GM18873 (cell line): Measurements from ENCODE around the gene ARL11.
"Not testable (repeated sequence)": the region's sequence is repeated elsewhere in the genome, so short reads cannot be mapped to it uniquely, and the experiment has no call there.

Experiments
- ATAC-seq: cut with Tn5 transposase; IDR thresholded peaks from one replicate; pipeline ENCODE4 v1.9.1; 2021; ENCODE audit warnings: mild to moderate bottlenecking, moderate library complexity, moderate number of reproducible peaks; ENCODE audit not compliant: unreplicated experiment, low FRiP score

Gene ARL11

DNA sequence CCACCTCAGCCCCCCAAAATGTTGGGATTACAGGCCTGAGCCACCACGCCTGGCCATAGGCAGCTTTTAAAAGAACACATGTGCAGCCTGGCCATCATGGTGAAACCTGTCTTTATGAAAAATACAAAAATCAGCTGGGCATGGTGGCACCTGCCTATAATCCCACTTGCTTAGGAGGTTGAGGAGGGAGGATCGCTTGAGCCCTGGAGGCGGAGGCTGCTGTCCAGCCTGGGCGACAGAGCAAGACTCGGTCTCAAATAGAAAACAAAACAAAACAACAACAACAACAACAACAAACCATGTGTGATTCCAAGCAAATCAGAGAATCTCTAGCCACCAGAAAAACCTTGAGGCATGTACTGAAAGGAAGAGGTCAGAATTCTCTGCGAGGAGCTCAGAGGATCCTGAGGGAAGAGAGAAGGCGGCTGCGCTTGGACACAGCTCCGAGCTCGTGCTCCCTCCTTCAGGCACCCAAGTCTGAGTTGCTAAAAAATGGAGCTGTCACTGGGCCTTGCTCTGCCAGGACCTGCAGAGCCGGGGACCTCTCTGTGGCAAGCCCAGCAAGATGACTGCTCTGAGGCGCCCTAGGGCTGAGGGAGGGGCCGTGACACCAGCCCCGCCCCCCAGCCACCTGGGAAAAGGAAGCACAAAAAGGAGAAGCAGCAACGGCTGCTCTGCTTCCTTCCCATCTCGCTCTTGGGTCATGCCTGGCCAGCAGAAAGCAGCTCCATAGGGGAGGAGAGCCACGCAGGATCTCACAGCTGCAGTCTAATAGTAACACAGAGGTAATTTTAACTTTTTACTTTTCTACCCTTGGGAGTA is at the start of gene ARL11:
Gene ARL11 (plus strand): TSS at position 677 of the 822 bp plus-strand sequence. CDS start 1,941 bp downstream, outside the sequence.
- ATAC-seq = peak; percentile 78

DNA sequence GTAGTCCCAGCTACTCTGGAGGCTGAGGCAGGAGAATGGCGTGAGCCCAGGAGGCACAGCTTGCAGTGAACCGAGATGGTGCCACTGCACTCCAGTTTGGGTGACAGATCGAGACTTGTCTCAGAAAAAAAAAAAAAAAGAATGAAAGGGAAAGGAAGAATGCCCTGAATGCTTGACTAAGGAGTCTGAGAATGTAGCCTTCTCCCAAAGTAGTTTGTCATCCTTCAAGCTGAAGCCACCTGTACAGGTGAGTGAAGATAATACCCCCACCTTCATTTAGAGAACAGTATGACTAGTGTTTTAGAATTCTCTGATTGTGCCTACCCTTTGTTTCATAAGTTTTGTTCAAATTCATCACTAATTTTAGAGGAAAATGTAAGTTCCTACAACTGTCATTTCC is 48.8 kb upstream of the ARL11 start:
- ATAC-seq = no peak

DNA sequence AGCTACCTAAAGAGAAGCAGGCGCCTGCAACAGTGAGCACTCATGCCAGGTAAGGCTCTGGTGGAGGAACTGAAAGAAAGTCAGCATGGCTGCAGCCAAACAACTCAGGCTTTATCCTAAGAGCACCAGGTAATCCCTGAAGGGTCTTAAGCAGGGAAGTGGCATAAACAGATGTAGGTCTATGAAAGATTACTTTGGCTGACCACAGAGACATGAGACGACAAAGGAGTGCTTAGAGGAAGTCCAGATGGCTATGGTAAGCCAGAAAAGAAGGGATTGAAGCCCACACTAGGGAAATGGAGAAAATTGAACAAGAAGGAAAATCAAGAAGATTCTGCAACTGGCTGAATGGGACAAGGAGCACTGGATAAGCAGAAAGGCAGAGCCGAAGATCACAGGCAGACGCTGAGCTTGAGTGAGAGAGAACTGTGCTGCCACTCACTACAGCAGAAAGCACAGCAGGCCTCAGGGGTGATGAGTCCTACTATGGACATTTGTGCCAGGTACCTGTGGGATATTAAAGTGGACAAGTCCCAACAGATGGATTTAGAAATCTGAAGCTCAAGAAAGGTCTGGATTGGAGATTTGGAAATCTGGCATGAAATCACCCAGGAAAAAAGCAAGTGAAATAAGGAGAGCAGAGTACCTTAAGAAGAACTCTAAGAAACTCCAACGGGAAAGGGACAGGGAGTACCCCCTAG is 47.2 kb upstream of the ARL11 start:
- no peak for ATAC-seq

DNA sequence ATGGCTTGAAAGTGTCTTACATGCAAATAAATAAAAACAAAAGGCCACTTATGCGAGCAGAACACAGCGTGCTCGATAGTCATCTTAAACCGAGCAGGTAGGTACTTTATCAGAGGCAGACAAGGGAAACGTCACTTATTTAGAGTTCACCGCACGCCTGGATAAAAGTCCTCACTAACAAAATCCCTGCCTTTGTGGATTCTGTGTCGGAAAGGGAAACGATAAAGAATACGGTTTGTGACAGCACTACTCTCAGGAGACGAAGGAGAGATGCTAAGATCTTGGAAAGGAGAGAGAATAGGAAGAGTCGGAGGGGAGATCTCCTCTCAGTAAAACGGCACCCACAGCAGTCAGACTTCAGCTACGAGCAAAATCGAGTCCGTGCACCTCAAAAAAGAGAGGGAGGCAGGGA is 43.5 kb upstream of the ARL11 start:
- peak; percentile 25 for ATAC-seq

DNA sequence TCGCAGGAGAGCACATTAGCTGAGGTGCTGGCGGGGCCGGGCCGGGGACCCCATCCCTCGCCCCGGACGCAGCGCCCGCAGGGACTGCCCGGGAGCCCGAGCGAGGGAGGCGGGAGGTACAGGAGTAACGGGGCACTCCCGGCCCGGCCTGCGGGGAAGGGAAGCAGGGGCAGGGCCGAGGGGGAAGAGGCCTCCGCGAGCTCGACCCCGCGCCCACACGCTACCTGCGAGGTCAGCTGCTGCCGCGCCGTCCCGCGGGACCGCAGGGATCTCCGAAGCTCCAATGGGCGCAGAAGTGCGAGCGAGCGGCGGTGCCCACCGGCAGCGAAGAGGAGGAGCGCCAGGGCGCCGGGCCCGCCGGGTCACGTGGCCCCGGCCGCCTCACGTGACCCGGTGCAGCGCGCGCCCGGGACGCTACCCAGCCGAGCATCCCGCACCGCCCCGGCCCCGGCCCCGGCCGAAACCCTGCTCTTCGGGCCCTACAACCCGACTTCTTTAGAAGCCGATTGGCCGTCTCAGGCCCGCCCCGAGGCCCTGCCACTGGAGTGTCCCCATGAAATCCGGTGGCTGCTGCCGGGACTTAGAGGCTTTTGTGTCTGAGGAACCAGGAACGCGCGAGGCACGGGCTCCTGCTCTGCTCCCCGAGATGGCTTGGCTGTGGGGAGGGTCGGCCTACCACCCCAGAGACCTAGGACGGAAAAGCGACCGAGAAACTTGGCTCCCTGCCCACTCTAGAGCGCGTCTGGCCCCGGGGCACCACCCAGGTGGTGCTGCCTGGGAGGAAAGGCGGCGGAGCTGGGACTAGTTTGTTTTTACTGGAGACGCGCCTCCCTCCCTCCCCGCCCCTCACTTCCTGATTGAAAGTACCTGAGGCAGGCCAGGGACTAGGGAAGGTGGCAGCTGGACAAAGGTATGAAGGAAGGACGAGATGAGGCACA is 42.8 kb upstream of the ARL11 start, which contains the start of gene RCBTB1:
Gene RCBTB1 (minus strand): TSS at position 339 of the 938 bp plus-strand sequence. CDS start 18,279 bp downstream, outside the sequence.
- ATAC-seq = peak; percentile 59

DNA sequence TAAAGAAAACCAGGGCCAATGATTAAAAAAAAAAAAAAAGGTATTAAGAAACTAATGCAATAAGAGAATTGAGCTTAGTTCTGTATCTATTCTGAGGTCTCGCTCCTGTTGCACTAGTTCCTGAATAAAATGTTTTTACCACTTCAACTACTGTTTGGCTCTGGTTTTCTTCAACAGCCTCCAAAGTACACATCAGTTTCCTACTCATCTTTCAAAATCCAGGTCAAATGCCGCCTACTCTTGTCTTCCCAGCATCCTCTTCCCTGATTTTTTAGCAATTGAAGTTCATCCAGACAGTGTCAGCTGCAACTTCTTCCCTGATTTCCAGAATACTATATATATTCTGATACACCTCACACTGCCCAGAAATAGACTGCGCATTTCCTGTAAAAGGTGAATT is 41.6 kb upstream of the ARL11 start:
- no peak for ATAC-seq

DNA sequence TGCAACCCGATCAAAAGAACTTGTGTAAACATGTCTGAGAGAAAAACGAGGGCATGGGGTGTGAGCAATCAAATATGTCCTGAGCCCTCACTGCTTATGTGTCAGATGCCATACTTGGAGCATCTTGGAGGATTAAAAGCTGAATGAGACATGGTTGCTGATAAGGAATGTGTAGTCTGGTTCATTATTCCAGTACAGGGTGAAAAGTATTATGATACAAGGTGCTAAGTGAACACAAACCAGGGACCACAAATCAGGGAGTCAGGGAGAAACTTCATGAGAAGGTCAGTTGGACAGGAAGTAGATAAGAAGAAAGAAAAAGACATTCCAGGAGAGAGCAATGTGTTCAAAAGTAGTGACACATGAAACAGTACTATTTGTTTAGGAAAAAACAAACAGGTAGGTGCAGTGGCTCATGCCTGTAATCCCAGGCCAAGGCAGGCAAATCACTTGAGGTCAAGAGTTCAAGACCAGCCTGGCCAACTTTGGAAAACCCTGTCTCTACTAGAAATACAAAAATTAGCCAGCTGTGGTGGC is 40.9 kb upstream of the ARL11 start:
- ATAC-seq = no peak

DNA sequence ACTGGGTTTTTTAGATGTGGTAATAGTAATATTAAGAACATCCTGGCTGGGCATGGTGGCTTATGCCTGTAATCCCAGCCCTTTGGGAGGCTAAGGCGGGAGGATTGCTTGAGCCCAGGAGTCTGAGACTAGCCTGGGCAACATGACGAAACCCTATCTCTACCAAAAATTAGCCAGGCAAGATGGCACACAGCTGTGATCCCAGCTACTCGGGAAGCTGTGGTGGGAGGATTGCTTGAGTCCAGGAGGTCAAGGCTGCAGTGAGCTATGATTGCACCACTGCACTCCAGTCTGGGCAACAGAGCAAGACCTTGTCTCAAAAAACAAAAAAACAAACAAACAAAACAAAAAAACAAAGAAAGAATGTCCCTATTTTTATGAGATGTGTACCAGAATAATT is 37.6 kb upstream of the ARL11 start:
- not testable (repeated sequence) for ATAC-seq

DNA sequence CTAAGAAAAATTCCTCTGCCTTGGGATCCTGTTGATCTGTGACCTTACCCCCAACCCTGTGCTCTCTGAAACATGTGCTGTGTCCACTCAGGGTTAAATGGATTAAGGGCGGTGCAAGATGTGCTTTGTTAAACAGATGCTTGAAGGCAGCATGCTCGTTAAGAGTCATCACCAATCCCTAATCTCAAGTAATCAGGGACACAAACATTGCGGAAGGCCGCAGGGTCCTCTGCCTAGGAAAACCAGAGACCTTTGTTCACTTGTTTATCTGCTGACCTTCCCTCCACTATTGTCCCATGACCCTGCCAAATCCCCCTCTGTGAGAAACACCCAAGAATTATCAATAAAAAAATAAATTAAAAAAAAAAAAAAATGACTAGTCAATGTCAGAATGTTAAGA is 34.4 kb upstream of the ARL11 start:
- ATAC-seq = not testable (repeated sequence)

DNA sequence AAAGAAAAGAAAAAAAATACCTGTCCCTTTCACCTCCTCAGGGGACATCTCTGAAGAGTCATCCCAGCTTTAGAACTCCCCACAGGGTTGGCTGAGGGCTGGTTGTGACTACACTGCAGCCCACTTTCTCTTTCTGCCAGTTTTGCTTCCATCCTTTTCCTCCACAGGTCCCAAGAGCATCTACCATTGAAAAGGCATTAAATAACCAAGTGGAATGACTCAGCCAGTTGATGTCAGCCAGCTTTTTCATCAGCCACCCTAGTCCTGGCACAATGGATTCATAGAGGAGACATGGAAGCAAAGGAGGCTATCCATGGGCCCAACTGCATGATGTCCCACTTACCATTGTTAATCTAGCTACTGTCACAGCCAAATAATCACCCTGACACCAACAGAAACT is 33.7 kb upstream of the ARL11 start:
- no peak for ATAC-seq

DNA sequence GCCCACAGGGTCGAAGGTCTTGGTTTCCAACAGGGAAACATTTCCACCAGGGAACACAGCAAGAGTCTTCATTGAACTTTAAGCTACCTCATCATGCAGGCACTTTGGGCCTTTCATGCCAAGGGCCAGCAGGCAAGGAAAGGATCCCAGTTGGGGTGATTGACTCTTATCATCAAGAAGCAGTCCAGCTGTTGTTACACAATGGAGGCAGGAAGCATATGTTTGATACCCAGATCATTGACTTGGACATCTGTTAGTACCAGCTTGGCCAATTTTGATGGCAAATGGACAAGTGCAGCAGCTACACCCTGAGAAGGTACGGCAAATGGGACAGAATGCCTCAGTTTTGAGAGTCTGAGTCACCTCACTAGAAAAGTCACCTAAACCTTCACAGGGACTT is 32.1 kb upstream of the ARL11 start:
- ATAC-seq = no peak

DNA sequence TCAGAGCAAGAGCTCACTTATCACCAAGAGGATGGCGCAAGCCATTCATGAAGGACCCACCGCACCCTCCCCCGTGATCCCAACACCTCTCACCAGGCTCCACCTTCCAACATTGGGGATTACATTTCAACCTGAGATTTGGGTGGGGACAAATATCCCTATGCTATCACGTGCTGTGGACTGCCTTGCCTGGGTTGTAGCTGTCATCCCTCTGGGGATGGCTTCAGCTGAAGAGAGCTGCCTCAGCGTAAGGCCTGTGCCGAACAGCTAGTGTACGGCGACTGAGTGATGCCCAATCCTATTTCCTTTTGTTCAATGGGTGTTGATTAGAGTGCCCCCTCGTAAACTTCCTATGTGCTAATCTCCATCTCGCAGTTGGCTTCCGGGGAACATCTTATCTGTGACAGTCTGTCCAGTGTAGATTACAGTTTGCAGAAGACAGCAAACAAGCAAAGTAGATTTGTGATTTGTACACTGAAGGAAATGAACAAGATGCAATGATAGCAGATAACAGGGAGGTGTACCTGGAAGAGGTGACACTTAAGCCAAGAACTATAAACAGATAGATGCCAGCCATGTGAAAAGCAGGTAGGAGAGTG is 31.2 kb upstream of the ARL11 start:
- no peak for ATAC-seq

DNA sequence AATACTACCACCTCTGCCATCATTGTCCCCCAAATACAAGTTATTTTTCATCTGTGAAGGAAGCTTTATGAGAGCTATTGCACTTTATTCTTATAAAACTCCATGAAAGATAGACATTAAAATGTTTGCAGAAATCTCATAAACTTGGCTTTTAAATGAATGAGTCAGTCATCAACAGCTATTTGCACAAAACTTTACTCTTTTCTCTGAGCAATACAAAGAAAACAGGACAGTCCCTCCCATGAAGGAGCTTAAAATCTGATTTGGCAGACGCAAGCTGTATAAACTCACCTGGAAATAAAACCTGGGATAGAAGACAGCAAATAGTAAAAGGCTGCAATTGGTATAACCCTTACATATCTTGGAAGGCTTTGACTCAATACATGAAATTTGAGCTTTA is 26.3 kb upstream of the ARL11 start:
- no peak for ATAC-seq

DNA sequence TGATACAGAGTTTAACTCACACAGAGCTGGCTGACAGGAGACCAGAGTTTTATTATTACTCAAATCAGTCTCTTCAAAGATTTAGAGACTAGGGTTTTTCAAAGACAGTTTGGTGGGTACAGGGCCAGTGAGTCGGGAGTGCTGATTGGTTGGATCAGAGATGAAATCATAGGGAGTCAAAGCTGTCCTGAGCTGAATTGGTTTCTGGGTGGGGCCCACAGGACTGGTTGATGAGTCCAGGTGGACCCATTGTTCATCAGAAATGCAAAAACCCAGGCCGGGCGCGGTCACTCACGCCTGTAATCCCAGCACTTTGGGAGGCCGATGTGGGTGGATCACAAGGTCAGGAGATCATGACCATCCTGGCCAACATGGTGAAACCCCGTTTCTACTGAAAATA is 25.7 kb upstream of the ARL11 start:
- ATAC-seq = not testable (repeated sequence)

DNA sequence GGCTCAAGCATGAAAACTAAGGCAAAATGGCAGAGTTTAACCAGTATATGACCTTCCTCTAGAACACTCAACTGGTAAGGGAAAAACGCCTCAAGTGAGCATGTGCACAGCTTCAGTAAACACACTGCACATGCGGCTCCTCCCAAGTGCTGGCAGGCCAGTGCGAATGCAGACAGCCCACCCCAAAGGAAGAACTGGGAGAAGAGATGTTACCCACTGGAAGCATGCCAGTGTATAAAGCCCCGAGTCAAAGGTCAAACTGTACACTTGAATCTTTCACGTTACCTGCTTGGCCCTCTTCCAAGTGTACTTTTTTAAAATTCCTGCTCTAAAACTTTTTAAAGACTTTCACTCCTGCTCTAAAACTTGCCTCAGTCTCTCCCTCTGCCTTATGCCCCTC is 23.7 kb upstream of the ARL11 start:
- ATAC-seq = no peak

DNA sequence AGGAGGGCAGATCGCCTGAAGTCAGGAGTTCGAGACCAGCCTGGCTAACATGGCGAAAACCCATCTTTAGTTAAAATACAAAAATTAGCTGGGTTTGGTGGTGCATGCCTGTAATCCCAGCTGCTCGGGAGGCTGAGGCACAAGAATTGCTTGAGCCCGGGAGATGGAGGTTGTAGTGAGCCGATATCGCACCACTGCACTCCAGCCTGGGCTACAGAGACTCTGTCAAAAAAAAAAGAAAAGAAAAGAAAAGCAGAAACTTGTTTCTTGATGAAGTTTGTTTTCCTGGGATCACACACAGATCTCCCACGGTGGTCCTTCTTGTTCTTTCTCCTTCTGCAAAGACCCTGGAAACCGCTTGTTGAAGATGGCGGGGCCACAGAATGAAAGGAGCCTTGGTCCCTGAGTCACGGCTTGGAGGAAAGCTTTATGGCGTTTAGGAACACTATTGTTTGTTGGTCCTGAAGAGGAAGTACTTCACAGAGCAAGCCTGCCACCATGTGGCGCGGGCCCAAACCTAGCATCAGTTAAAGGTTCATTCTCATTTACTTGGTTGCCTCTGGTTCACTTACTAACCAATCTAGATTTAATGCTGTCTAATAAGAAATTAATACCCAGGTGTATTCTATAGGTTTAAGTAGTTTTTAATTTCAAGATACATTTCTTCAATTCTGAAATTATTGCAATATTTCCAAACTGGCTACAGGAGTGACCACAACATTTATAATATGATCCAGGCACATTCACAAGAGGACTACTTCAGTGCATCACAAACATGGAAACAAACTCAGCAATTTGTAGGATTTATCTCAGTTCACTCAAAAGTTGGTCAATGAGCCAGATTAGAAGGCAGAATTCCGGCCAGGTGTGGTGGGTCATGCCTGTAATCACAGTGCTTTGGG is 21.3 kb upstream of the ARL11 start:
- ATAC-seq = peak; percentile 77

DNA sequence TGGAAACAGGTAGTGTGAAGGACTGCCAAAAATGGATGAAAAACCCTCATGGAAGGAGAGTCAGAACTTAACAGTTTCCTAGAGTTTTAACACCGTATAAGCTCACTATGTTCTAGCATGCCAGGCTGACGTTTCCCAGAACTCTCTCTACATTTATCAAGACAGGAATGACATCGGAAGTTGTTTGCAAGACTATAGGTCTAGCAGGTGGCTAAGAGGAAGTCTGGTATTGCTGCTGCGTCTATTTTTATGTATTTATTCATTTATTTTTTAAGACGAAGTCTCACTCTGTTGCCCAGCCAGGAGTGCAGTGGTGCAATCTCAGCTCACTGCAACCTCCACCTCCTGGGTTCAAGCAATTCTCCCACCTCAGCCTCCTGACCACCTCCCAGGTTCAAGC is 20.5 kb upstream of the ARL11 start:
- no peak for ATAC-seq

DNA sequence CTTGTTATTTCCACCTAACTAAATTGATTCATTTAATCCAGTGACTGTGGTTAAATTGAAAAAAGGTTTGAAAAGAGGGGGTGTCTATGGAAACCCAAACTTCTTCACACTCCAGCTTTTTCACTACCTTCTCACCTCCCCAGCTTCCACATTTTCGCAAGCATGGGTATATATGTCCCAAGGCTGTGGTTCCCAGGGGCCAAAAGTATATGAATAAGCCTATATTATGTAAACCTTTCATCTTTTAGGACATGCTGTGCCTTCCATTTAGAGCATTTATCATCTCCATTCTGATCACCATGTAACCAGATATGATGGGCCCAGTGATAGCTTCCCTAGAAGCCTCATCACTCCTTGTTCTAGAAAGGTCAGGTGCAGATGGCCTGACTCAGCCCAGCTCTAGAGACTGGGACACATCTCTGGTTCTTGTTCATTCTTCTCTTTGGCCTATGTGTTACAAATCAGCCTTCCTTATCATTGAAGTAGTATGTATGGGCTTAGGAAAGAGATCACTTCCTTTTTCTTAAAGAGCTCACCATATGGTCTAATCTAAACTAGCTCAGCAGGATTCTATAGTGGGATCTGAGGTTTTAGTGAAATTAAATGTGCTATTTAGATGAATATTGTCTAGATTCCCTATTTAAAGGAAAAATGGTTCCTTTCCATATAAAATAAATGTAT is 19.5 kb upstream of the ARL11 start:
- ATAC-seq = no peak
